NCI-H2081 treated with DMSO at 0.1 percent for 48 hours (cell line): ENCODE measurements around the gene GALNT10.
A peak's percentile ranks its signal among the peaks of the same experiment; 100 is the strongest.

Source experiments
- DNase-seq: peaks from one replicate; lab custom pipeline; 2025; lab: John Stamatoyannopoulos, UW

The GALNT10 gene

GRCh38 chr5:154380263-154380662 lies 189.7 kb downstream of the GALNT10 start:
- DNase-seq: no peak

GRCh38 chr5:154384480-154385235 lies 194.1 kb downstream of the GALNT10 start:
- DNase-seq: no peak

- no peak for DNase-seq
These were observed 194.6 kb downstream of the GALNT10 start for GRCh38 chr5:154385236-154385512.

- DNase-seq: no peak
These were observed 196.6 kb downstream of the GALNT10 start for GRCh38 chr5:154386952-154387629.

GRCh38 chr5:154388842-154389241 lies 198.3 kb downstream of the GALNT10 start:
- no peak for DNase-seq

- no peak for DNase-seq
These were observed 199.6 kb downstream of the GALNT10 start for GRCh38 chr5:154390096-154390495.

GRCh38 chr5:154390746-154391359 lies 200.3 kb downstream of the GALNT10 start:
- DNase-seq: no peak

- DNase-seq: no peak
These were observed 201.3 kb downstream of the GALNT10 start for GRCh38 chr5:154391788-154392187.

GRCh38 chr5:154393850-154394249 lies 203.3 kb downstream of the GALNT10 start:
- no peak for DNase-seq

- no peak for DNase-seq
These were observed 203.8 kb downstream of the GALNT10 start for GRCh38 chr5:154394307-154394706.

GRCh38 chr5:154395407-154396106 lies 205.0 kb downstream of the GALNT10 start:
- peak; percentile 30 for DNase-seq

GRCh38 chr5:154396128-154396527 lies 205.6 kb downstream of the GALNT10 start:
- DNase-seq: no peak

GRCh38 chr5:154397652-154398406 lies 207.3 kb downstream of the GALNT10 start:
- no peak for DNase-seq

- no peak for DNase-seq
These were observed 210.1 kb downstream of the GALNT10 start for GRCh38 chr5:154400678-154401077.

- DNase-seq: no peak
These were observed 210.8 kb downstream of the GALNT10 start for GRCh38 chr5:154401355-154401754.

- DNase-seq: no peak
These were observed 211.4 kb downstream of the GALNT10 start for GRCh38 chr5:154401931-154402330.

- DNase-seq: no peak
These were observed 212.1 kb downstream of the GALNT10 start for GRCh38 chr5:154402611-154403010.

- no peak for DNase-seq
These were observed 212.7 kb downstream of the GALNT10 start for GRCh38 chr5:154403234-154403633.

GRCh38 chr5:154403776-154404387 lies 213.3 kb downstream of the GALNT10 start:
- DNase-seq: no peak

GRCh38 chr5:154405078-154405792 lies 214.7 kb downstream of the GALNT10 start:
- no peak for DNase-seq

- DNase-seq: no peak
These were observed 215.7 kb downstream of the GALNT10 start for GRCh38 chr5:154406231-154406630.
